Astrocyte of the hippocampus (primary cell): ENCODE results near the gene EML4.
A peak's percentile ranks its signal among the peaks of the same experiment; 100 is the strongest.
"Not testable (repeated sequence)": the region's sequence is repeated elsewhere in the genome, so short reads cannot be mapped to it uniquely, and the experiment has no call there.

ENCODE experiments used
- DNase-seq: peaks from one replicate; pipeline ENCODE4 v3.0.0; 2011; ENCODE audit warnings: low read depth, low spot score

The EML4 gene

GRCh38 chr2:42169100-42169873, at the start of gene EML4:
Gene EML4 (plus strand): TSS chr2:42169353. CDS start chr2:42169612, 259 bp downstream.
- peak; percentile 97 for DNase-seq

DNA sequence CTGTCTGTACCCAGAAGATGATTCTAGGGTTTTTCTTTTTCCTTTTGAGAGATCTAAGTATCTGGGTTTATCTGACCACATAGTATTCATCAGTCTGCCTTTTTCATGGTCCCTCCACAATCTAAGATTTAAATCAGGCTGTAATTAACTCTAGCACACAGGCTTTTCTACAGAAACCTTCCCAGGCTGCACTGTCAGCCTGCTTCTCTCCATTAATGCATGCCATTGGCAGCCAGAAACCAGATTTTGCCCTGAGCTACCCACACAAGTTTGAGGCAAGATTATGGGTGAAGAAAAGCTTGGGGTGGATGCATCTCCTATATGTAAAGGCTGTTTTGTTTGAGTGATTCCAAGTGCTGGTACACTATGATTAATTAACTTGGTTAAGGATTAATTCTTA, 45.7 kb upstream of the EML4 start:
- DNase-seq = no peak

DNA sequence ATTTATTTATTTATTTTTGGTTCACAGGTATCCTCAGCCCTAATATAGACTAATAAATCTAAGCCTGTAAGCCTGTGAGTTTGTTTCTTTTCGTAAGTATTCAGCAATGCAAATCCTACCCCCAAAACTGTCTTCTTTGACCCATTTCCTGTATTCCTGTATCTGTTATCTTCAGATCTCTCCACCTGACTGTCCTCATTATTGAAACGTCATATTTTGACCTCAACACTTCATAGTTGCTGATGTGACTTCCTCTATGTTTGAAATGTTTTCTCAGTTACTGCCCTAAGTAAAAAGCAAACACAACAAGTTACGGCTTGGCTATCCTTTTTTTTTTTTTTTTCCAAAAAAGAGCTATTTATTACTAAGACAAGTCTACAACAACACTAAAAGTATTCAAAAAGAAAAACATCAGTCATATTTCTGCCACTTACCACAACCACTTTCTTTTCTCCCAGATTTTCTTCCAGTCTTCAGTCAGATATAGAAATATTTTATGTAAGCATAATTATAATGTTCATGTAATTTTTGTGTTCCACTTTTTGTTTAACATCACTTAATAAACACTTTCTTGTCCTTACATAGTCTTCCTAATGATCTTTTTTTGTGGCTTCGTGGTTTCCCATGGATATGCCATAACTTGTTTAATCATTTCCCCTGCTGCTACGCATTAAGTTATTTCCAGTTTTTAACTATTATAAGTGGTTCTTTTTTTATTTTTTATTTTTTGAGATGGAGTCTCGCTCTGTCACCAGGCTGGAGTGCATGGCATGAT, 45.0 kb upstream of the EML4 start:
- no peak for DNase-seq

GRCh38 chr2:42125841-42126594, 43.1 kb upstream of the EML4 start:
- no peak for DNase-seq

DNA sequence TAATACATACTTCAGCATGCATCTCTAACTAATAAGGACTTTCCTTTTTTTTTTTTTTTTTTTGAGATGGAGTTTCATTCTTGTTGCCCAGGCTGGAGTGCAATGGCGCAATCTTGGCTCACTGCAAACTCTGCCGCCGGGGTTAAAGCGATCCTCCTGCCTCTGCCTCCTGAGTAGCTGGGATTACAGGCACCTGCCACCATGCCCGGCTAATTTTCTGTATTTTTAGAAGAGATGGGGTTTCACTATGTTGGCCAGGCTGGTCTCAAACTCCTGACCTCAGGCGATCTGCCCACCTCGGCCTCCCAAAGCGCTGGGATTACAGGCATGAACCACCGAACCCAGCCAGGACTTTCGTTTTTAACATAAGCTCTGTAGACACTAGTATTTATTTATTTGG, 42.3 kb upstream of the EML4 start:
- not testable (repeated sequence) for DNase-seq

DNA sequence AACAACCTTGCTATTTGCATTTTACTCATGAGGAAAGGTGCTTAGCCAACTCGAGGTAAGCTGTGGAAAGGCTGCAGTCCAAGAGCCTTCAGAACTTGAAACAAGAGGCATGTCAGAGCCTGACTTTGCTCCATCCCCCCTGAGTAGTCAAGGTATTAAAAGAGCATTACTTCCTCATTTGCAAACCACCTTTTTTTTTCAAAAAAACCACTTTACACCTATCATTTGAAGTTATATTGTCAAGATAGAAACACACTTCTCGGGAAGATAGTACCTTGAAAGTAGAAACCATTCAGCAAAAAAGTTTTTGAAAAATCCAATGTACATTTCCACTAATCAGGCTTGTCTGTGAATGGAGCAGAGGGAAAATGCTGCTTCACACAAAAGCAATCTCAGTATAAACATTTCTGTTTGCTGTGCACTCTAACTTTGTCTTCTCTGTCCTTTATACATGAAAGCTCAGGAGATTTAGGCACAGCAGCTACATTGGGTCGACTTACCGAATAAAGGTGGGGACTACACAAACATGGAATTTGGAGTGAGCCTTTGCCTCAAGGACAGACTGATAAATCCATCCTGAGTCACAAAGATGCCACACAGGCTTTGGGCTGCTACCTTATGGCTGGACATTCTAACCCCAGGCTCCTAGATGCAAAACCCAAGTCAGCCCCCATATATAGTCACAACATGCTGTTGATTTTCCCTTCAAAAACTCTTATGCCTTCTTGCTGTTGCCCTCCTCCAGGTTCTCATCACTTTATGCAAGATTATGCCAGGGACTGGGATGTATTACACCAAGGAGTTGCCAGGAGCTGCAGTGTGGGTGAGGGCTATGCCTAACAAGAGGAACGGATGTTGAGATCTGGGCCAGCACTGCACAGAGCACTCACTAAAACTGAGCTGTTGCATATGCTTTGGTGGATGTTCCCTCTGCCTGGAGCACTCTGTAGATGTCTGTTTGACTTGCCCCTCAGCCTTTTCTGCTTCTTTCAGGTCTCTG, 41.4 kb upstream of the EML4 start:
- DNase-seq = no peak

DNA sequence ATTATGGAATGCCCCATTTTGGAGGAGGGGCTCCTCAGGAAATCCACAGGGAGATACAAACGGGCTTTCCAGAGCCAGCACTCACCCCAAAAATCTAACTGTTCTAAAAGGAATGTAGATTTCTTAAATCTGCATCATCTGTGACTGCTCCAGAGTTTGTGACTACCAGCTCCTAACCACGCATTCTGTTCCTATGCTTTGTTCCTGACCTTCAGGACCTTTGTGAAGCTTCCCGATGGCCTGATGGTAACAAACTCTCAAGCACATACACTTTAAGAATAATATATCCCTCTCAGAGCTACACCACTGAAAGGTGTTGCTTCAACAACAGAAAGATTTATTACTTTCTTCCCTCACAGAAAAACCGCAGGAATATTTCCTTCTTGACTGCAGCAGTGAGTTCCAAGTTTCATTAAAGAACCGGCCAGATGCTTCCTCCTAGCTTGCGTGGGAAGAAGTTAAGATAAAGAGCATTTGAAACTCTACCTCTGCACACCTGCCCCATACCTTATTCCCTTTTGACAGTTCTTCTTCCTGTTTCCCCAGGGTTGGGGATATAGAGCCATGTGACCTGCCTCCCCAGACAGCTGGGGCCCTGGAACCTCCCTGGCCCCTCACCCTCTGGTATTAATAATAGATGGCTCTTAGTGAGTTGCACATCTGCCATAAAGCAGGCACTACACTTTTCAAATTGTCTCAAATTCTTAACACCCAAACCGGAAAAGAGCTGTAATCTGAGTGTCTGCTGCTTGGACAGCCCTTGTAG, 40.2 kb upstream of the EML4 start:
- DNase-seq = no peak

GRCh38 chr2:42129487-42129852, 39.7 kb upstream of the EML4 start:
- no peak for DNase-seq

DNA sequence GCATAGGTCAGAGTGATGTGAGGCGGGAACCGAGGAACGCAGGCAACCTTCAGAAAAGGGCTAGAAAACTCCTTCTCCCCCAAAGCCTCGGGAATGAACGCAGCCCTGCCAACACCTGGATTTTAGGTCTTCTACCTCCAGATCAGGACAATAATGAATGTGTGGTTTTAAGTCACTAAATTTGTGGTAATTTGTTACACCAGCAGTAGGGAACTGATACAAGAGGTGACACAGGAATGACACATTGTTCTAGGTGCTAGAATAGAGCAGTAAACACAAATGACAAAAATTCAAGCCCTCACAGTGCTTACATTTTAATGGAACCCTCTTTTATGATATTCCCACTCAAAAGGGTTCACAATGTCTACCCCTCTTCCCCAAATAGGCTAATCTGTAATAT, 39.2 kb upstream of the EML4 start:
- no peak for DNase-seq

GRCh38 chr2:42130858-42131257, 38.3 kb upstream of the EML4 start:
- DNase-seq = not testable (repeated sequence)

- peak; percentile 95 for DNase-seq
Observed at GRCh38 chr2:42132191-42132965, 36.8 kb upstream of the EML4 start.

DNA sequence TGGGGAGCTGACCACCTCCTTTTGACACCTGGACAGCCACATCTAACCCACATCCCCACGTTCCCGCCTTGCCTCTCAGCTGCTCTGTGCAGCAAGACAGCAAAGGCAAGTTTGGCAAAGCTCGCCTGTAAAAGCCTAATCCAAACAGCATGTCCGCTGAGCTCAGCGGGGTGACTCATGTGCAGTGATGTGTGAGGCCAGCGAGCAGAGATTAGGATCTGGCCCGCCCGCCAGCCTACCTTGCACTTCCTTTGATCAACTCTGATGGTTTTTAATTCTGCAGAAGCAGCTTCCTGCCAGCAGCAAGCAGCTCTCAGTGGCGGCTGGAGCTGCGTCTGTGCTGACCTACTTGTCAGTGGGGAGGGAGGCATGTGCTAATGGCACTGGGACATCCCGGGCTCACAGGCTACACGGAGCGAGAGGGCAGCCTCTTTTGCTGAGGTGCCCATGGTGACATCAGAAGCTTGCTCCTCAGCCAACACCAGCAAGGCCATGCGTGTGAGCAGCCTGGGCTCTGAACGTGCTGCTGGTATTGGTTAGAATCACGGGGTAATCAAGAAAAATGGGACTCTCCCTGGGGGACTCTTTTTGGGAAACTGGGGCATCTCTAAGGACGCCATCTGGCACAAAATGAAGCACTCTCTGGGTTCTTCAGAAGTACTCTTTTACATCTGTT, 36.0 kb upstream of the EML4 start:
- DNase-seq = peak; percentile 98

- DNase-seq = peak; percentile 66
Observed at GRCh38 chr2:42133771-42134195, 35.4 kb upstream of the EML4 start.

GRCh38 chr2:42134401-42134932, 34.7 kb upstream of the EML4 start:
- DNase-seq = not testable (repeated sequence)

GRCh38 chr2:42135381-42136312, 33.5 kb upstream of the EML4 start:
- no peak for DNase-seq

GRCh38 chr2:42136782-42137124, 32.4 kb upstream of the EML4 start:
- peak; percentile 33 for DNase-seq

GRCh38 chr2:42137125-42137841, 31.9 kb upstream of the EML4 start:
- no peak for DNase-seq
